H7 (cell line): ENCODE results near the gene HOXD9. TPM values are rescaled to one million over a fixed set of nuclear protein-coding genes. Genes with fewer than 3 reads are reported as not detected.

Experiments
- DNase-seq: peaks from one replicate; pipeline ENCODE4 v3.0.0; 2012
- H3K27me3 ChIP-seq: 2 replicates; pipeline ENCODE4 v1.6.0; 2011; ENCODE audit warnings: mild to moderate bottlenecking, low read length; ENCODE audit not compliant: control insufficient read depth, insufficient read depth
- H3K36me3 ChIP-seq: replicated peaks from 2 replicates; pipeline ENCODE4 v1.5.1; 2011; ENCODE audit warnings: low read length; ENCODE audit not compliant: control insufficient read depth, insufficient read depth
- H3K4me3 ChIP-seq: 2 replicates; pipeline ENCODE4 v1.5.1; 2011; ENCODE audit warnings: low read depth, mild to moderate bottlenecking, control low read depth, low read length, moderate library complexity; ENCODE audit not compliant: insufficient read depth
- total RNA-seq: library from RNA; depleted of rRNA; stranded (reverse); fragments of >200 nt; shearing (Covaris generic); gene quantifications from 2 replicates; pipeline ENCODE4 v1.2.3, GENCODE V29; 2014; rRNA removed

Gene HOXD9
- total RNA-seq, 1 experiment from 2014 or later, result 0.10 TPM

GRCh38 chr2:176170602-176171305 is 48.2 kb downstream of the HOXD9 start:
- Histone ChIP-seq H3K4me3 (no peak overlapping the region), H3K36me3 (no peaks in the 10 kb centered on the region), H3K27me3 (peaks cover 100% of the 10 kb centered on the region)
- no peak for DNase-seq

- Histone ChIP-seq H3K27me3 (peaks cover 100% of the 10 kb centered on the region), H3K36me3 (no peaks in the 10 kb centered on the region), H3K4me3 (peak overlapping the region; percentile 28)
- DNase-seq, result peak; percentile 81
Measured at GRCh38 chr2:176171351-176172006, 49.0 kb downstream of the HOXD9 start.

- H3K27me3 ChIP-seq, result peaks cover 100% of the 10 kb centered on the region
- H3K4me3 ChIP-seq, result peak overlapping the region; percentile 28
- DNase-seq, result peak; percentile 66
- H3K36me3 ChIP-seq, result no peaks in the 10 kb centered on the region
Measured at GRCh38 chr2:176172007-176172894, 49.7 kb downstream of the HOXD9 start.

GRCh38 chr2:176172895-176173566 is 50.5 kb downstream of the HOXD9 start:
- no peak for DNase-seq
- no peak overlapping the region for H3K4me3 ChIP-seq
- peaks cover 100% of the 10 kb centered on the region for H3K27me3 ChIP-seq
- H3K36me3 ChIP-seq, result no peaks in the 10 kb centered on the region

- Histone ChIP-seq H3K36me3 (no peaks in the 10 kb centered on the region), H3K27me3 (peaks cover 100% of the 10 kb centered on the region), H3K4me3 (no peak overlapping the region)
- DNase-seq, result no peak
Measured at GRCh38 chr2:176173567-176174381, 51.3 kb downstream of the HOXD9 start.

- Histone ChIP-seq H3K36me3 (no peaks in the 10 kb centered on the region), H3K27me3 (peaks cover 100% of the 10 kb centered on the region), H3K4me3 (no peak overlapping the region)
- DNase-seq, result peak; percentile 54
Measured at GRCh38 chr2:176174382-176174823, 51.9 kb downstream of the HOXD9 start.

Other genes starting within 250 kb of the HOXD9 start
- gene LNPK, start 120.5 kb upstream of the HOXD9 start, total RNA-seq, result 12.4 and 12.6 TPM in 2 replicates
- gene EVX2, start 38.8 kb upstream of the HOXD9 start, total RNA-seq, result not detected in 2 replicates
- 0.07 TPM in 1 of 2 replicates, not detected in the other for gene HOXD13, start 30.0 kb upstream of the HOXD9 start, total RNA-seq
- gene HOXD12, start 22.9 kb upstream of the HOXD9 start, total RNA-seq, result not detected in 2 replicates
- gene HOXD11, start 15.4 kb upstream of the HOXD9 start, total RNA-seq, result 0.22 TPM in 1 of 2 replicates, not detected in the other
- gene HOXD10, start 5.9 kb upstream of the HOXD9 start, total RNA-seq, result 0.03 TPM in 1 of 2 replicates, not detected in the other
- gene HOXD8, start 7.0 kb downstream of the HOXD9 start, total RNA-seq, result not detected in 2 replicates
- not detected in 2 replicates for gene HOXD4, start 28.8 kb downstream of the HOXD9 start, total RNA-seq
- not detected in 2 replicates for gene HOXD3, start 34.6 kb downstream of the HOXD9 start, total RNA-seq
- not detected in 2 replicates for gene HOXD1, start 65.9 kb downstream of the HOXD9 start, total RNA-seq
- gene MTX2, start 146.7 kb downstream of the HOXD9 start, total RNA-seq, result 45.1 and 59.6 TPM in 2 replicates